Fibroblast of villous mesenchyme (primary cell): Measurements from ENCODE around the gene HDAC9. TPM values are rescaled to one million over a fixed set of nuclear protein-coding genes. Genes with fewer than 3 reads are reported as not detected.

Source experiments
- DNase-seq: peaks from one replicate; pipeline ENCODE4 v3.0.0-alpha.2; 2010; ENCODE audit warnings: low read depth
- H3K4me3 ChIP-seq: 2 replicates; pipeline ENCODE4 v1.5.1; 2011; ENCODE audit warnings: low read depth, mild to moderate bottlenecking, low read length
- total RNA-seq: library from RNA; depleted of rRNA; stranded (reverse); fragments of >200 nt; gene quantifications from 2 replicates; pipeline ENCODE4 v1.2.3, GENCODE V29; 2012
- TF ChIP-seq, protein P1 (sequence below): IDR thresholded peaks from 2 replicates; pipeline ENCODE4 v1.5.1; 2012; ENCODE audit warnings: low read depth, mild to moderate bottlenecking, low read length; ENCODE audit not compliant: insufficient read depth

The HDAC9 gene
- total RNA-seq, 1 donor = 16.8 TPM

DNA sequence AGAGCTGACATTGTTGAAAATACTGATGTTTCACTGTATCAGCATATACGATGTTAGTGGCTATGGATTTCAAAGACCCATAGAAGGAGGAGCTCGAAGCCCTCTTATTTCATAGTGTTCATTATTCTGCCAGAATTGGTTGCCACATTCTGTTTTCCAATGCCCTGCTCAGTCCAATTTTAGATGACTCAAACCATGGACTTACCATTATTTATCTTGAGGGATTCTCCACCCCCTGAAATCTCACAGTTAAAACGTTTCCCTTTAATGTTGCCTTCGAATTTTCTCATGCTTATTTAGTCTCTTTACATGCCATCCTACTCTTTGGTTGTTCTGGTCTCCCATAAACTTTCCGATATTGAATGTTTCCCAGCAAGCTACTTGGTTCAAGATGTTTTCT is 264.5 kb downstream of the HDAC9 start:
- no peak overlapping the region for H3K4me3 ChIP-seq
- no peak for DNase-seq
- TF ChIP-seq, protein P1, sequence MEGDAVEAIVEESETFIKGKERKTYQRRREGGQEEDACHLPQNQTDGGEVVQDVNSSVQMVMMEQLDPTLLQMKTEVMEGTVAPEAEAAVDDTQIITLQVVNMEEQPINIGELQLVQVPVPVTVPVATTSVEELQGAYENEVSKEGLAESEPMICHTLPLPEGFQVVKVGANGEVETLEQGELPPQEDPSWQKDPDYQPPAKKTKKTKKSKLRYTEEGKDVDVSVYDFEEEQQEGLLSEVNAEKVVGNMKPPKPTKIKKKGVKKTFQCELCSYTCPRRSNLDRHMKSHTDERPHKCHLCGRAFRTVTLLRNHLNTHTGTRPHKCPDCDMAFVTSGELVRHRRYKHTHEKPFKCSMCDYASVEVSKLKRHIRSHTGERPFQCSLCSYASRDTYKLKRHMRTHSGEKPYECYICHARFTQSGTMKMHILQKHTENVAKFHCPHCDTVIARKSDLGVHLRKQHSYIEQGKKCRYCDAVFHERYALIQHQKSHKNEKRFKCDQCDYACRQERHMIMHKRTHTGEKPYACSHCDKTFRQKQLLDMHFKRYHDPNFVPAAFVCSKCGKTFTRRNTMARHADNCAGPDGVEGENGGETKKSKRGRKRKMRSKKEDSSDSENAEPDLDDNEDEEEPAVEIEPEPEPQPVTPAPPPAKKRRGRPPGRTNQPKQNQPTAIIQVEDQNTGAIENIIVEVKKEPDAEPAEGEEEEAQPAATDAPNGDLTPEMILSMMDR = no peak

DNA sequence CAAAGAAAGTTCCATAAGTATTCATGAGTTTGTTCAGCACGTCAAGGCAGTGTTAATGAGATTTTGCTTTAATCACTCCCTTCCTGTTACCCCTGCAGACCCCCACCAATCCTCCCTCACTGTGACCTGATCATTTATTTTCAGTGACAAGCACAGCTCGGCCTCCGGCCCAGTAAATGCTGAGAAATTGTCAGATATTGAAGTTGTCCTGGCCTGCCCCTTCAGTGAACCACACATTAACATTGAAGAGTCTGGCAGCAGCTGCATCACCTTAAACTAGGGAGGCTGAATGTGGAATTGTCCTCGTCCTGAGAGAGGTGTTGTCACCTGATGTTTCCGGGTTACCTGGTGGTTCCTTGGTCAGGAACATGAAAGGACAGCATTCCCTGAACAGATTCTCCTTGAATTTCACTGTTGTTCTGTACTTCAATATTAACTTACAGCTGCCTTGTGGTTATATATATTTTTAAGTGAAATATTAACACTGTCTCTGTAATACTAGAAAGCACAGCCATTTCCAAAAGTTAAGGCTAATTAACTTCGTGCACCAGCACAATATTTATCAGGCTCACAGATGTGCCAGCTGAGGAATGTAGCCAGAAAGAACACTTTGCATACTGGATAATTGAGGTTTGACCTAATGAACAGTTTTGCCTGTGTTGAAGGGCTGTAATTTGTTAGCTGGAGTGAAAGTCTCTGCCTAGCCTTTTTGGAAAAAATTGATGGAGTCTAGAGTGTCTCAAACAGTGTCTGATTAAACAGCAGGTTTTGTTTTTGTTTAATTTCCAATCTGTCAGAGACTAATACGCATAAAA is 265.3 kb downstream of the HDAC9 start:
- H3K4me3 ChIP-seq = no peak overlapping the region
- TF ChIP-seq, protein P1 = no peak
- DNase-seq = no peak

DNA sequence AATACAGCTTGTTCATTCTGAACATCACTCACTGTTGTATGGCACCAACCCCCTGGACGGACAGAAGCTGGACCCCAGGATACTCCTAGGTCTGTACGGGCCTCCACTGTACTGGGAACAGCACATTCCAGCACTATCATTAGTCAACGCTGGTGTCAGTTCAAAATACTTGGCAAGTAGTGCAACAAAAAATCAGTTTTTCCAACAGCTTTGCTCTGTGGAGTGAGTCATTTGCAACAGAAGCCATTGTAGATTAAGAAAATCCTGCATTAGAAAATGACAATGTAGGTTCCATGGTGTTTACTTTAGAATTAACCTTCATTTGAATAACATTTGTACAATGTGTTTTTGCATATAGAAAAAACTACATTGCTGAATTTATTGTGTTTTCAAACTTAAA is 266.6 kb downstream of the HDAC9 start:
- peak; percentile 10 for DNase-seq
- H3K4me3 ChIP-seq = no peak overlapping the region
- TF ChIP-seq, protein P1 = no peak

DNA sequence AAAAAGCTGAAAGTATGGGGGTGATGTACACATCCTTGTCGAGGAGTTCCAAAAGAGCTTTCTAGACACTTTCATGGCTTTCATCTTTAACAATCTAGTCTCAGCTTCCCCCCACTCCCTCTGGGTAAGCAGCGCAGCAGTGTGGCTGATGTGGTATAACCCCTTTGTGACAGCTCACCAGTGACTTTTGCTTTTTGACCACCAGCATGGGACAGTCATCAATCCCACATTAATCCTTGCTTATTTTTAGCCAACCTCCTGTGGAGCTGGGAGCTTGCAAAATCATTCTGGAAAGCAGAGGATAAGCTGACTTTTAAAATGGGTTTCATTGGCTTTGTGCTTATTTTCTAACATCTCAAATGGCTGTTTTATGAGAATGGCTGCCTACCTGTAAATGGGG is 272.7 kb downstream of the HDAC9 start:
- H3K4me3 ChIP-seq = no peak overlapping the region
- DNase-seq = no peak

DNA sequence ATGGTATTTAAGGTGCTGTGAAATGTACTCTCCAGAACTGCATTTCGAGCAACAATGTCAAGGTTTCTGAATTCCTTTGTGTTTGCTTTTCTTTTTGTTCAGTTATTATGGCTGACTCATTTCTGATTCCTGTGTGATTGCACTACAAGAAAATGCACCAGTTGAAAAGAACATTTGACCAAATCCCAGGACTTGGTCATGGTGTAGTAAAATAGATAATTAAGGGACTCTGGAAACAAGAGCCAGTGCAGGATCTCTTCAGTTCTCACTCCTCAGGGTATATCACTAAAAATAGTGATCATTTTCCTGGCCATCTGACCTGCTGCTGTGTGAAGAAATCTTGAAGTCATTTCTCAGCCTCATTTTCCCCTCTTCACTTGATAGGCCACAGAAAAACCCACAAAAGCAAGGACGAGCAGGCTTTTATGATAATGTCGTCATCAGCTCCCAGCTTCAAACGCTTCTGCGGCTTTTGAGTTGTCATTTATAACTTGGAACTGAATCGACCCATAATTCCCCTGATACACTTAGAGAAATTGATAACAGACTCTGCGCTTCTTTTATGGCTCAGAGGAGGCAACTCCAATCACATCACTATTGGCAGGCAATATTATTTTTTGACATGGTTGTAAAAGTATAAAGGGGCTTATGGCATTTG is 274.7 kb downstream of the HDAC9 start:
- no peak overlapping the region for H3K4me3 ChIP-seq
- peak; percentile 40 for DNase-seq
- TF ChIP-seq, protein P1 = no peak

More for the DNA sequence above, 272.7 kb downstream of the HDAC9 start:
- TF ChIP-seq, protein P1 = no peak

DNA sequence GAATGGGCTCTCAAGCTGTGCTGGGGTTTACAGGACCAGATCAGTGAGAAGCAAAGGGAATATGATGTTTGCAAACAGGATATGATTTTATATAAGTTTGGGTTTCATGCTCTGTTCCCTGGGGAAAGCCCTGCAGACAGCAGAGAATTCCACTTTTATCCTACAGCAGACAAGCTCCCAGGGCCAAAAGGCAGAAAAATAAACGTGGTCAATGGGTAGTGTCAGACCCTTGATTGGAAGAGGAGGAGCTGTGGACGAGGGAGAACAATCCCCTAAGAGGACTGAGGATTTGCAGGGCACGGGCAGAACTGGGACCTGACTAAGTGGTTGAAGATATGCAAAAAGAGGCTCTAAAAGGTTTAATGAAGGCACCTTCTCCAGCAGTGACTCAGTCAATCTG is 275.3 kb downstream of the HDAC9 start:
- peak; percentile 7 for DNase-seq
- TF ChIP-seq, protein P1 = no peak
- H3K4me3 ChIP-seq = no peak overlapping the region
